MM.1S (cell line): Measurements from ENCODE around the gene EEF1E1.
"Not testable (repeated sequence)": the region's sequence is repeated elsewhere in the genome, so short reads cannot be mapped to it uniquely, and the experiment has no call there.

ENCODE experiments used
- EZH2 ChIP-seq: fragments of 300-600 bp; sonication (generic); optimal IDR thresholded peaks from 2 replicates; pipeline ENCODE3; 2017; ENCODE audit warnings: low read depth, mild to moderate bottlenecking, antibody characterized with exemption, low read length, mixed read lengths
- EZH2phosphoT487 ChIP-seq: fragments of 300-600 bp; sonication (generic); IDR thresholded peaks from 2 replicates; pipeline ENCODE4 v1.6.1; 2018; ENCODE audit warnings: antibody characterized with exemption, low read length
- TF ChIP-seq, protein P1 (sequence below): fragments of 300-600 bp; sonication (generic); IDR thresholded peaks from 2 replicates; pipeline ENCODE4 v1.5.1; 2016; ENCODE audit warnings: antibody characterized with exemption, low read length, mixed read lengths

DNA sequence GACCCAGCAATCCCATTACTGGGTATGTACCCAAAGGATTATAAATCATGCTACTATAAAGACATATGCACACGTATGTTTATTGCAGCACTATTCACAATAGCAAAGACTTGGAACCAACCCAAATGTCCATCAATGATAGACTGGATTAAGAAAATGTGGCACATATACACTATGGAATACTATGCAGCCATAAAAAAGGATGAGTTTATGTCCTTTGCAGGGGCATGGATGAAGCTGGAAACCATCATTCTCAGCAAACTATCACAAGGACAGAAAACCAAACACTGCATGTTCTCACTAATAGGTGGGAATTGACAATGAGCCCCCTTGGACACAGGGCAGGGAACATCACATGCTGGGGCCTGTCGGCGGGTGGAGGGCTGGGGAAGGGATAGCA, 68.2 kb downstream of the EEF1E1 start:
- TF ChIP-seq, protein P1, sequence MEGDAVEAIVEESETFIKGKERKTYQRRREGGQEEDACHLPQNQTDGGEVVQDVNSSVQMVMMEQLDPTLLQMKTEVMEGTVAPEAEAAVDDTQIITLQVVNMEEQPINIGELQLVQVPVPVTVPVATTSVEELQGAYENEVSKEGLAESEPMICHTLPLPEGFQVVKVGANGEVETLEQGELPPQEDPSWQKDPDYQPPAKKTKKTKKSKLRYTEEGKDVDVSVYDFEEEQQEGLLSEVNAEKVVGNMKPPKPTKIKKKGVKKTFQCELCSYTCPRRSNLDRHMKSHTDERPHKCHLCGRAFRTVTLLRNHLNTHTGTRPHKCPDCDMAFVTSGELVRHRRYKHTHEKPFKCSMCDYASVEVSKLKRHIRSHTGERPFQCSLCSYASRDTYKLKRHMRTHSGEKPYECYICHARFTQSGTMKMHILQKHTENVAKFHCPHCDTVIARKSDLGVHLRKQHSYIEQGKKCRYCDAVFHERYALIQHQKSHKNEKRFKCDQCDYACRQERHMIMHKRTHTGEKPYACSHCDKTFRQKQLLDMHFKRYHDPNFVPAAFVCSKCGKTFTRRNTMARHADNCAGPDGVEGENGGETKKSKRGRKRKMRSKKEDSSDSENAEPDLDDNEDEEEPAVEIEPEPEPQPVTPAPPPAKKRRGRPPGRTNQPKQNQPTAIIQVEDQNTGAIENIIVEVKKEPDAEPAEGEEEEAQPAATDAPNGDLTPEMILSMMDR: not testable (repeated sequence)
- not testable (repeated sequence) for TF ChIP-seq EZH2, EZH2phosphoT487
